ENCODE measurements around the gene SPAG5. TPM values are rescaled to one million over a fixed set of nuclear protein-coding genes. Genes with fewer than 3 reads are reported as not detected.
"Not testable (repeated sequence)": the region's sequence is repeated elsewhere in the genome, so short reads cannot be mapped to it uniquely, and the experiment has no call there.

The SPAG5 gene
- total RNA-seq, 1 experiment from 2014 or later, result 219 TPM

DNA sequence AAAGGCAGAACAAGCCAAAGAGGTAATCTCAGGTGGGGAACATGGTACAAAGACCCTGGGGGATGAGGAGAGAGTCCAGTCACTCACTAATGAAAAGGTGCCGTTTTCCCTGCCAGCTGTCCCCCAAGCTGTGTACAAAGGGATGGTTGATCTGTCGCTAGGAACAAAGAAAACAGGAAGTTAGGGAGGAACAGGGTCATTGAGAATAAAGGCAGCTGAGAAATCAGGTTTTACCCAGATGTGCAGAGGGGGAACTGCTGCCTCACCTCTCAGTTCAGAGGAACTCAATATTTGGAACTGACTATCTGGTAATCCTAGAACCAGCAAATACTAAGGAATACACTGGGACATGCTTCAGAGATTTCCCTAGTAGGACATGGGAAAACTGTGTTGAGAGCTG lies 13.7 kb upstream of the SPAG5 start:
- intact Hi-C loops (cut with micrococcal nuclease; ENCODE audit: unreplicated experiment), result no loop called here
- H3K4me1 ChIP-seq (ENCODE audit: insufficient read depth, low read length, poor library complexity, severe bottlenecking), result no peaks in the 10 kb centered on the region
- H3K4me3 ChIP-seq (ENCODE audit: low read depth, low read length, poor library complexity, severe bottlenecking), result no peak overlapping the region
- H3K36me3 ChIP-seq (ENCODE audit: insufficient read depth, low read length, poor library complexity, severe bottlenecking), result peaks cover 42% of the 10 kb centered on the region
- H3K27ac ChIP-seq (ENCODE audit: low read depth, low read length, poor library complexity, severe bottlenecking), result no peak overlapping the region
- H3K9me3 ChIP-seq (ENCODE audit: low read depth, low read length, poor library complexity, severe bottlenecking), result no peaks in the 10 kb centered on the region
- no peak for DNase-seq (ENCODE audit: low spot score)
- TF ChIP-seq, protein P1, sequence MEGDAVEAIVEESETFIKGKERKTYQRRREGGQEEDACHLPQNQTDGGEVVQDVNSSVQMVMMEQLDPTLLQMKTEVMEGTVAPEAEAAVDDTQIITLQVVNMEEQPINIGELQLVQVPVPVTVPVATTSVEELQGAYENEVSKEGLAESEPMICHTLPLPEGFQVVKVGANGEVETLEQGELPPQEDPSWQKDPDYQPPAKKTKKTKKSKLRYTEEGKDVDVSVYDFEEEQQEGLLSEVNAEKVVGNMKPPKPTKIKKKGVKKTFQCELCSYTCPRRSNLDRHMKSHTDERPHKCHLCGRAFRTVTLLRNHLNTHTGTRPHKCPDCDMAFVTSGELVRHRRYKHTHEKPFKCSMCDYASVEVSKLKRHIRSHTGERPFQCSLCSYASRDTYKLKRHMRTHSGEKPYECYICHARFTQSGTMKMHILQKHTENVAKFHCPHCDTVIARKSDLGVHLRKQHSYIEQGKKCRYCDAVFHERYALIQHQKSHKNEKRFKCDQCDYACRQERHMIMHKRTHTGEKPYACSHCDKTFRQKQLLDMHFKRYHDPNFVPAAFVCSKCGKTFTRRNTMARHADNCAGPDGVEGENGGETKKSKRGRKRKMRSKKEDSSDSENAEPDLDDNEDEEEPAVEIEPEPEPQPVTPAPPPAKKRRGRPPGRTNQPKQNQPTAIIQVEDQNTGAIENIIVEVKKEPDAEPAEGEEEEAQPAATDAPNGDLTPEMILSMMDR (conservative IDR thresholded peaks at IDR 0.05; ENCODE audit: low read depth, low read length), result no peak
- TF ChIP-seq EZH2 (IDR thresholded peaks at IDR 0.05; ENCODE audit: borderline replicate concordance, low read depth, low read length, poor library complexity, severe bottlenecking), result no peak
- POLR2A ChIA-PET (ENCODE audit: low non-redundant PET), result no interaction called here
- BruUV-seq (replicated peaks), result no TSS peak
- CTCF ChIA-PET, result interaction anchor here (0.5 to 1.1 kb wide), 2 partner anchors 14 to 24 kb away, joined by 3 to 4 read pairs; no protein-coding TSS in a partner anchor
- H3K27me3 ChIP-seq (replicated peaks; ENCODE audit: insufficient read depth, low read depth, low read length, poor library complexity), result no peaks in the 10 kb centered on the region

DNA sequence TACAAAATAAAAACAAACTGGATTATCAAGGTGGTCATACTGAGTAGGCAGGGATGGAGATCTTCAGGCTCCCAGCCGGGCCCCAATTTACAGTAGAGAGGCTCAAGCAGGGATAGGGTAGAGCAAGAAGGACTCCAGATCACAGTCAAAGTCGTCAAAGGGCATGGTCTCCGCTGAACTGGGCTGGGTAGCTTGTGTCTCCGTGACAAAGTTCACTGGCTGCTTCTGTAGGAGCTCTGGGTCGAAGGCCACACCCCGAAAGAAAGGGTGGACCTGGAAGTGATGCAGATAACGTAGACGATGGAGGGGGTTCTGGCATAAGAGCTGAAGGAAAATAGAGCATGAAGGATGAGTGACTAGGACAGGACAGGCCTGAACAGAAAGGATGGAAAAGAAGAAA lies 11.6 kb upstream of the SPAG5 start:
- intact Hi-C loops (cut with micrococcal nuclease; ENCODE audit: unreplicated experiment), result no loop called here
- H3K9me3 ChIP-seq (ENCODE audit: low read depth, low read length, poor library complexity, severe bottlenecking), result no peaks in the 10 kb centered on the region
- no peak for DNase-seq (ENCODE audit: low spot score)
- H3K4me1 ChIP-seq (ENCODE audit: insufficient read depth, low read length, poor library complexity, severe bottlenecking), result no peaks in the 10 kb centered on the region
- H3K36me3 ChIP-seq (ENCODE audit: insufficient read depth, low read length, poor library complexity, severe bottlenecking), result peaks cover 21% of the 10 kb centered on the region
- TF ChIP-seq, protein P1 (conservative IDR thresholded peaks at IDR 0.05; ENCODE audit: low read depth, low read length), result no peak
- TF ChIP-seq EZH2 (IDR thresholded peaks at IDR 0.05; ENCODE audit: borderline replicate concordance, low read depth, low read length, poor library complexity, severe bottlenecking), result no peak
- H3K27ac ChIP-seq (ENCODE audit: low read depth, low read length, poor library complexity, severe bottlenecking), result no peak overlapping the region
- no peak overlapping the region for H3K4me3 ChIP-seq (ENCODE audit: low read depth, low read length, poor library complexity, severe bottlenecking)
- CTCF ChIA-PET, result no interaction called here
- no peaks in the 10 kb centered on the region for H3K27me3 ChIP-seq (replicated peaks; ENCODE audit: insufficient read depth, low read depth, low read length, poor library complexity)
- BruUV-seq (replicated peaks), result no TSS peak
- POLR2A ChIA-PET (ENCODE audit: low non-redundant PET), result no interaction called here

DNA sequence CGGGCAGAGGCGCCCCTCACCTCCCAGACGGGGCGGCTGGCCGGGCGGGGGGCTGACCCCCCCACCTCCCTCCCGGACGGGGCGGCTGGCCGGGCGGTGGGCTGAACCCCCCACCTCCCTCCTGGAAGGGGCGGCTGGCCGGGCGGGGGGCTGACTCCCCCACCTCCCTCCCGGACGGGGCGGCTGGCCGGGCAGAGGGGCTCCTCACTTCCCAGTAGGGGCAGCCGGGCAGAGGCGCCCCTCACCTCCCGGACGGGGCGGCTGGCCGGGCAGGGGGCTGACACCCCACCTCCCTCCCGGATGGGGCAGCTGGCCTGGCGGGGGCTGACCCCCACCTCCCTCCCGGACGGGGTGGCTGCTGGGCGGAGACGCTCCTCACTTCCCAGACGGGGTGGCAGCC lies 5.2 kb upstream of the SPAG5 start:
- CTCF ChIA-PET; DNase-seq (ENCODE audit: low spot score); BruUV-seq (replicated peaks); intact Hi-C loops (cut with micrococcal nuclease; ENCODE audit: unreplicated experiment); H3K9me3 ChIP-seq (ENCODE audit: low read depth, low read length, poor library complexity, severe bottlenecking); H3K4me3 ChIP-seq (ENCODE audit: low read depth, low read length, poor library complexity, severe bottlenecking); H3K27me3 ChIP-seq (replicated peaks; ENCODE audit: insufficient read depth, low read depth, low read length, poor library complexity); POLR2A ChIA-PET (ENCODE audit: low non-redundant PET); H3K4me1 ChIP-seq (ENCODE audit: insufficient read depth, low read length, poor library complexity, severe bottlenecking); H3K36me3 ChIP-seq (ENCODE audit: insufficient read depth, low read length, poor library complexity, severe bottlenecking); H3K27ac ChIP-seq (ENCODE audit: low read depth, low read length, poor library complexity, severe bottlenecking): not testable (repeated sequence)

Data from A673 (cell line).